ENCODE results near the gene RECQL.

DNA sequence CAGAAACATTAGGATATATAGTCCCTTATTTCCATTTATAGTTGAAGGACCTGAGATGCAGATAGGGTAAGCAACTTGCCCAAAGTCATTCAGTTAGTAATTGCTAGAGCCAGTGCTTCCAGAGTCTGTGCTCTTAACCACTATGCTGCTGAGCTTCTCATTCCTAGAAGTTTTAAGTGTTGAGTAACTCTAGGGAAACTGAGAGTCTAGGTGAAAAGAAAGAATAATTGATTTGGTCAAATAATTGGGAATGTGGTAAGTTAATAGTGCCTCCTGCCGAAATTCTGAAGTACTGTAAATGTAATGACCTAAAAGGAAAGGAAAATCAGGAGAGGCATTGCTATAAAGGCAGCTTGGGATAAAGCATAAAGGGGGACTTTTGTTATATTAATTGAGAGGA is 49.9 kb downstream of the RECQL start:
- TF ChIP-seq CTCF (IDR thresholded peaks at IDR 0.05) = peak in 1 of 5 experiments; percentile 16
- no peak for TF ChIP-seq POLR2A (IDR thresholded peaks at IDR 0.05)
- no peak for TF ChIP-seq EP300 (IDR thresholded peaks at IDR 0.05)

Measured in tibial nerve (tissue), 4 donors.